HG02642 (cell line): Measurements from ENCODE around the gene FASN.
A peak's percentile ranks its signal among the peaks of the same experiment; 100 is the strongest.

Experiments used
- ATAC-seq: cut with Tn5 transposase; IDR thresholded peaks from one replicate; pipeline ENCODE4 v1.9.1; 2021; ENCODE audit warnings: mild to moderate bottlenecking; ENCODE audit not compliant: unreplicated experiment, poor library complexity

FASN gene

DNA sequence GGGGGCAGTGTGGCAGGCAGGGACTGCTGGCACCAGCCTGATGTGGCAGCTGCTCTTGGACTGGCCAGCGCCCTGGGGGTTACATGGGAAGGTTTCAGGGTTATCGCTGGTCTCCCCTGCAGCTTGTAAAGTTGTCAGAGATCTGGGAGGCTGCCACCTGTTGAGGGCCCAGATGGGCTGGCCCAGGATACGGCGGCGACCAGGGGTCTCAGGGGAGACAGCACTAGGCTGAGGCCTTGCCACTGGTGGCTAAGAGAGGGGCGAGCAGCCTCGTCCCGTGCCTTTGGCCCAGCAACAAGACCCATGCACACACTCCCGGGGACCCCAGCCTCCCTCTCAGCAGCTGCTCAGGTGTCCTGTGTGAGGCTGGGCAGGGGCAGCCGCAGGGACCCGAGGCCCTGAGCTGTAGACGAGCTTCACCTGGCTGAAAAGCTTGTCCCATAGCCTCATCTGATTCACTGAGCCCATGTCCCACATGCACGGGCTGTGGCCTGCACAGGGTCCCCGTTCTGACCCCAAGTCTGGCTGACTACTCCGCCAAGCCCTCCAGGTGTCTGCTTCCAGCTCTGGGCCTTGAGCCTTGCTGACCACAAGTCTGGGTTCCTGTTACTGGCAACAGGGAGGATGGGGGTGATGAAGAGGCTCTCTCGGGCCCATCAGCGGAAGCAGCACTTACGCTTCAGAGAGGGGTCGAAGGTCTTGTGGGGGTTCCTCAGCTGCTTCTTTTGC is 38.6 kb downstream of the FASN start:
- ATAC-seq: no peak

GRCh38 chr17:82058855-82059249 is 39.2 kb downstream of the FASN start:
- ATAC-seq: no peak

DNA sequence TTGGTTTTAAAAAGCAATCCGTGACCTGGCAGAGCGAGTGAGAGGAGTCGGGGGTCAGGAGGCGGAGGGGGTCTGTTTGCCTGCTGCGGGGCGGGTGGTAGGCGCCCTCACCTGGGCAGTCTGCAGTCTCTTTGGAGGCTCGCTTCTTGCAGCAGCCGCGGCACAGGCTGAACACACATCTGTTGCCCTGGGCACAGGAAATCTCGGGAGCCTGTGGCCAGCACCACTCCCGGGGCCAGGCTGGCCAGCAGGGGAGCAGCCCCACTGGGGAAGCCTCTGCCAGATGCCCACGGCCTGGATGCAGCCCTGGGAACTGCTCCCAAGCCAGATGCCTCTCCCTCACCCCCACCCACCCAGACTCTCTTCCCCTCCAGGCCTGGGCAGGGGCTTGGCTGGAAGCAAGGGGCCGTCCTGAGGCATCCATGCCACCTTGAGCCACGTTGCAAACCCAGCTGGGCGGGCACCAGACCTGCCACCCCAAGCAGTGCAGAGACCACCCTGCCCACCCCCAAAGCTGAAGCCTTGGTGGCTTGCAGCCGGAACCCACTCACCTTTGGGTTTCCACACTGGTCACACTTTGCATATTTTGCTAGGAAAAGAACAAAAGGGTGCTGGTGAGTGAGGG is 39.7 kb downstream of the FASN start:
- no peak for ATAC-seq

GRCh38 chr17:82056729-82057621 is 41.1 kb downstream of the FASN start:
- ATAC-seq: no peak

GRCh38 chr17:82055965-82056728 is 41.9 kb downstream of the FASN start:
- no peak for ATAC-seq

DNA sequence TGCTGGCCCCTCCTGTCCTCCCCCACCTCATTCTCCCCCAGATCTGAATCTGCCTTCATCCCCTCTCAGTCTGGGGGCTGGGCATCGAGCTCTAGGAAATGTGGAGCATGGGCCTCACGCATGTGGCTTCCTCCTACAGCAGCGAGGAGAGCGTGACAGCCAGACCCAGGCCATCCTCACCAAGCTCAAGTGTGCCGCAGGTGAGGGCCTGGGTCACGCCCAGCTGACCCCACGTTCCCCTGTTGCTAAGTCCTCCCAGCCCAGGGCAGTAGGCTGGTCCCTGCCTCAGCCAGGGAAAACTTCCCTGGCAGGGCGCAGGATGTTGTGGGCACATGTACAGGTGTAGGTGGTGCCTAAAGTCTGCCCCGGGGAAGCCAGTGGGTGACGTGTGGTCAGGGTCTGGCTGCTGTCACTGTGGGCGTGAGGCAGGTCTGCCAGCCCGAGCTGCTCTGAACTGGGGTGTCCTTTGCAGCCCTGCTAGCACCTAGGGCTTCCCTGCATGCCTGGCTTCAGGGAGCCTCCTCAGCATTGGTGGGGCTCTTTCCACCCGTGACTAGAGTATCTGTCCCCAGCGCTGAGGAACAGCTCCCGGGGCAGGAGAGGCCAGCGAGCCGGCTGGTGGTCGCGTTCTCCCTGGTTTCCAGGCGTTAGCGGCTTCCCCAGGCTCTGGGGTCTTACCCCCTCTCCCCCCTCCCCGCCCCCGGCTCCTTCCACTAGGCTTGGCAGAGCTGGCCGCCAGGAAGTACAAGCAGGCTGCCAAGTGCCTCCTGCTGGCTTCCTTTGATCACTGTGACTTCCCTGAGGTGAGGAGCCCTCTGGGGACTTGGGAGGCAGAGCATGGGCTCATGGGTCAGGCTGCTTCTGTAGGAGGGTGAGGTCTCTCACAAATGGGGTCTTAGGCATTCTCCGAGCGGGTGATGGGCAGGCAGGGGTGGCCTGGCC is 42.7 kb downstream of the FASN start:
- ATAC-seq: no peak

DNA sequence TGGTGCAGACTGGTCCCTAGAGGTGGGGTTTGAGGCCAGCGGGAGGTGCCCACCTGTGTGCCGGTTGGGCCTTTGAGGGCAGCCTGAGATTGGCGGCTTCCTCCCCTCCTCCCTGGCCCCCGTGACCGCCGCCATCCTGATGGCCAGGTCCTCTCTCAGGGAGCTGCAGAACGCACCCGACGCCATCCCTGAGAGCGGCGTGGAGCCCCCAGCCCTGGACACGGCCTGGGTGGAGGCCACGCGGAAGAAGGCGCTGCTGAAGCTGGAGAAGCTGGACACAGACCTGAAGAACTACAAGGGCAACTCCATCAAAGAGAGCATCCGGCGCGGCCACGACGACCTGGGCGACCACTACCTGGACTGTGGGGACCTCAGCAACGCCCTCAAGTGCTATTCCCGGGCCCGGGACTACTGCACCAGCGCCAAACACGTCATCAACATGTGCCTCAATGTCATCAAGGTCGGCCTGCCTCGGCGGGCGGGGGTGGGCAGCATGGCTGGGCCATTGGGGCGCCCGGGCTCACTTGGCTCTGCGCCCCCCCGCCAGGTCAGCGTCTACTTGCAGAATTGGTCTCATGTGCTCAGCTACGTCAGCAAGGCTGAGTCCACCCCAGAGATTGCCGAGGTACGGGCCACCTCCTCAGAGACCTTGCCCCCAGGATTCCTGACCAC is 43.5 kb downstream of the FASN start:
- ATAC-seq: no peak

GRCh38 chr17:82053556-82054263 is 44.3 kb downstream of the FASN start:
- no peak for ATAC-seq

- ATAC-seq: no peak
Observed at GRCh38 chr17:82053130-82053529, 44.9 kb downstream of the FASN start.

- ATAC-seq: no peak
Observed at GRCh38 chr17:82052638-82053059, 45.4 kb downstream of the FASN start.

GRCh38 chr17:82051776-82052637 is 46.0 kb downstream of the FASN start, which contains the start of the genes GPS1 and RFNG:
Gene GPS1 (plus strand): TSS chr17:82051898. CDS start chr17:82051932, 34 bp downstream.
Gene RFNG (minus strand): TSS chr17:82051811. CDS start chr17:82051766, 45 bp downstream.
- peak; percentile 65 for ATAC-seq

DNA sequence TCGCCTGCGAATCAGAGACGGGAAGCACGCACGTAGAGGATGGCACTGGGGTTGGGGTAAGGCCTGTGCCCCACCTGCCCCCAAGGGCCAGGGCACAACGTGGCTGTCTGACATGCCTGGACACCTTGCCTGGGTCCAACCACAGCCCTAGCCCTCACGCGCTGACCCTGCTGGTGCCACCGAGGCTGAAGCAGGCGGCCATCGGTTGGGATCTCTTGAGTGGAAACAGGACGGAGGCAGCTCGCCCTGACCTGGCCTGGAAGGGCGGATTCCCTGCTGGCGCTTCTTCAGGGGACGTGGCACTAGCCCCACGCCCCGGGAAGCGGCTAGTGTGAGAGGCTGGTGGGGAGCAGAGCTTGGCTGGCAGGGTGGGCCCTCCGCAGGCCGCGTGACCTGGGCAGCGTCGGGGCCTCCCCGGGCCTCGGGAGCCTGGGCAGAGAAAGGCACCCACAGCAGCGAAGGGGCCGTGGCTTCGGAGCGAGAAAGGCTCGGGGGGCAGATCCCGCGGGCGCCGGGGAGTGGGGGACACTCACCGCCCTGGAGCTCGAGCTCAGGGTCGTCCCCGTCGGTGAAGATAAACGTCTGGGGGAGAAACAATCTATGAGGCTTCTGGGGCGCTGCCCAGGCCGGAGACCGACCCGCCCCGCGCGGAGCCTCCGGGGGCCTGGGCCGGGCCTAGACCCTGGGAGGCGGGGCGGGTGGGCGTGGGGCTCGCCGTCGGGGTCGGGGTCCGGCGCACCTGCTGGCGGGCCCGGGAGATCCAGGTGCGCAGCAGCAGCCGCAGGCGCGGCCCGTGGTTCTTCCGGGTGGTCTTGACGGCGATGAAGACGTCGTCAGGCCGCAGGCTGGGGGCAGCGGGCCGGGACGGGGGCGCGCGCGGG is 47.0 kb downstream of the FASN start:
- ATAC-seq: peak; percentile 20

DNA sequence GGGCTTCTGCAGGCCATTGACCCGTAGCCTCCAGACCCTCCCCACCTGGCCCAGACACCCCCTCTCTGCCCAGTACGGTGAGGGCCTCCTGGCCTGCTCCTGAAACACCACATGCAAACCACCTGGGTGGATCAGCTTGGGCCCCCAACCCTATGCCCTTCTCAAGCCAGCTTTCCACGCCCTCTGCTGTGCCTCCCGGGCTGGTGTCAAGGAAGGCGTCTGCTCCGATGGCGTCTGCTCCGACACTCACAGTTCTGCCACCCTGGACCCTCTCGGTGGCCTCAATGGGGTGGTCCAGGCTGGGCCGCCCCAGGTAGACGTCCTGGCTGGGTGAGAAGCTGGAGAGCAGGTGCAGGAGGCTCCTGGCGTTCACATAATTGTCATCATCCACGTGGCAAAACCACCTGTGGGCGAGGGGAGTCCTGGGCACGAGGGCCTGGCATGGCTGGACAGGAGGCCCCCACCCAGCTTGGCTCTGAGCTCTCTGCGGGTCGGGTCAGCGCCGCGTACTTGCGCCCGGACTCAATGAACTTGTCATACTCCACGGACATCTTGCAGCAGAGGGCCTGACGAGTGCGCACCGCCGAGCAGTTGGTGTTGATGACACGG is 47.8 kb downstream of the FASN start:
- ATAC-seq: no peak

- ATAC-seq: no peak
Observed at GRCh38 chr17:82049521-82049971, 48.5 kb downstream of the FASN start.

GRCh38 chr17:82049106-82049505 is 48.9 kb downstream of the FASN start:
- ATAC-seq: no peak

DNA sequence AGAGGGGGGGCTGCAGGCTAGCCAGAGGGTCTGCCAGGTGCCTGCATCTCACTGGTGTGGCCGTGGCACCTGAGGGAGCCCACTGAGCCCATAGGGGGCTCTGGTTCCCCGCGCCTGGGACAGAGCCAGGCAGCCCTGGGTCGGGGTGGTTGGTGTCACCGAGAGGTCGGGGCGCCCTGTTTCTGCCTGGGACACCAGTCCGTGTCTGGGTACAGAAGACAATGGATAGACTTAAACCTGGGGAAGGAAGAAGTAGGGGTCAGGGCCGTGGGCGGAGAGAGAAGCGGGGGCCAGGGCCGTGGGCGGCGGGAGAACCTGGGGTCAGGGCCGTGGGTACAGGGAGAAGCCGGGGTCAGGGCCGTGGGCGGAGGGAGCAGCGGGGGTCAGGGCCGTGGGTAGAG is 49.5 kb downstream of the FASN start:
- ATAC-seq: no peak
